Activated B cell treated with CpG ODN at 0.5 μM for 24 hours (primary cell): ENCODE results near the gene DPP10. TPM values are rescaled to one million over a fixed set of nuclear protein-coding genes. Genes with fewer than 3 reads are reported as not detected.

Experiments
- ATAC-seq: fragments of 200-7000 bp; cut with Tn5 transposase; one replicate; pipeline ENCODE4 v1.10.0; 2021; ENCODE audit warnings: low read depth, mild to moderate bottlenecking, moderate library complexity
- CTCF ChIA-PET: fragments of 350-600 bp; sonication (Branson Sonifier 250); formaldehyde crosslinking; loops from one replicate; lab custom pipeline; 2021; ENCODE audit warnings: antibody characterized with exemption; lab: Charles Lee
- POLR2A ChIA-PET: fragments of 350-600 bp; sonication (Branson Sonifier 250); formaldehyde crosslinking; loops from one replicate; lab custom pipeline; 2021; ENCODE audit warnings: antibody characterized with exemption; lab: Charles Lee
- DNase-seq: peaks from one replicate; pipeline ENCODE4 v3.0.0; 2022
- H3K27ac Mint-ChIP-seq: one replicate; pipeline ENCODE4 v1.8.0; 2020; ENCODE audit warnings: mixed read lengths
- H3K27me3 Mint-ChIP-seq: one replicate; pipeline ENCODE4 v1.8.0; 2021; ENCODE audit warnings: mixed read lengths
- H3K36me3 Mint-ChIP-seq: one replicate; pipeline ENCODE4 v1.8.0; 2021; ENCODE audit warnings: low read depth, mixed read lengths
- H3K4me1 Mint-ChIP-seq: one replicate; pipeline ENCODE4 v1.8.0; 2021; ENCODE audit warnings: mixed read lengths
- H3K4me3 Mint-ChIP-seq: one replicate; pipeline ENCODE4 v1.8.0; 2020; ENCODE audit warnings: mild to moderate bottlenecking, mixed read lengths
- H3K9me3 Mint-ChIP-seq: one replicate; pipeline ENCODE4 v1.8.0; 2020; ENCODE audit warnings: mixed read lengths
- intact Hi-C: fragments of 100-400 bp; cut with micrococcal nuclease; formaldehyde crosslinking; loops from one replicate; pipeline ENCODE4 v1.15.1; 2024
- total RNA-seq: library from RNA; stranded (reverse); gene quantifications from 2 replicates; pipeline ENCODE4 v1.2.3, GENCODE V29; 2022
- TF ChIP-seq, protein P1 (sequence below): fragments of 200-600 bp; IDR thresholded peaks from one replicate; pipeline ENCODE4 v1.8.0; 2022; ENCODE audit warnings: antibody characterized with exemption, mild to moderate bottlenecking

Gene DPP10
- total RNA-seq, 1 donor from 2014 or later, result not detected

DNA sequence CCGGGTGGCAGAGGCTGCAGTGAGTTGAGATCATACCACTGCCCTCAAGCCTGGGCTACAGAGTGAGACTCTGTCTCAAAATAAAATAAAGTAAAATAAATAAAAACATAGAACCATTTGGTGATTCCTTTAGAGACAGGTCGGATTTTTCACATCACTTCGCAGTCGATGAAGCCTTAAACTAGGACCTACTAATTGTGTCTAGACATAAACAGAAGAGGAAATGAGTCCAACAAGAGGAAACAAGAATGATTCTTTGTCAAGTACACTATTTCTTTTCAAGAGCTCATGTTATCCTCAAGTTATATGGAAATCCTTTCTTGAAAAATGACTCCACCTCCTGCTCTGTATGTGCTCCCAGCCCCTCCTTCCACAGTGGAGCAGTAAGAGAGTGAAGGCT lies 758.9 kb downstream of the DPP10 start:
- Mint-ChIP-seq H3K9me3 (no peaks in the 10 kb centered on the region), H3K27ac (no peak overlapping the region), H3K36me3 (no peaks in the 10 kb centered on the region), H3K4me3 (no peak overlapping the region), H3K27me3 (no peaks in the 10 kb centered on the region), H3K4me1 (no peaks in the 10 kb centered on the region)
- CTCF ChIA-PET, result no interaction called here
- POLR2A ChIA-PET, result no interaction called here
- DNase-seq (no peak), ATAC-seq (no peak)
- intact Hi-C loops, result no loop called here
- TF ChIP-seq, protein P1, sequence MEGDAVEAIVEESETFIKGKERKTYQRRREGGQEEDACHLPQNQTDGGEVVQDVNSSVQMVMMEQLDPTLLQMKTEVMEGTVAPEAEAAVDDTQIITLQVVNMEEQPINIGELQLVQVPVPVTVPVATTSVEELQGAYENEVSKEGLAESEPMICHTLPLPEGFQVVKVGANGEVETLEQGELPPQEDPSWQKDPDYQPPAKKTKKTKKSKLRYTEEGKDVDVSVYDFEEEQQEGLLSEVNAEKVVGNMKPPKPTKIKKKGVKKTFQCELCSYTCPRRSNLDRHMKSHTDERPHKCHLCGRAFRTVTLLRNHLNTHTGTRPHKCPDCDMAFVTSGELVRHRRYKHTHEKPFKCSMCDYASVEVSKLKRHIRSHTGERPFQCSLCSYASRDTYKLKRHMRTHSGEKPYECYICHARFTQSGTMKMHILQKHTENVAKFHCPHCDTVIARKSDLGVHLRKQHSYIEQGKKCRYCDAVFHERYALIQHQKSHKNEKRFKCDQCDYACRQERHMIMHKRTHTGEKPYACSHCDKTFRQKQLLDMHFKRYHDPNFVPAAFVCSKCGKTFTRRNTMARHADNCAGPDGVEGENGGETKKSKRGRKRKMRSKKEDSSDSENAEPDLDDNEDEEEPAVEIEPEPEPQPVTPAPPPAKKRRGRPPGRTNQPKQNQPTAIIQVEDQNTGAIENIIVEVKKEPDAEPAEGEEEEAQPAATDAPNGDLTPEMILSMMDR, result no peak

GRCh38 chr2:115208493-115209164 lies 766.2 kb downstream of the DPP10 start:
- Mint-ChIP-seq H3K4me3 (no peak overlapping the region), H3K27me3 (no peaks in the 10 kb centered on the region), H3K27ac (no peak overlapping the region), H3K9me3 (no peaks in the 10 kb centered on the region), H3K4me1 (no peaks in the 10 kb centered on the region), H3K36me3 (no peaks in the 10 kb centered on the region)
- TF ChIP-seq, protein P1, result no peak
- intact Hi-C loops, result no loop called here
- ATAC-seq, result no peak
- DNase-seq, result no peak
- CTCF ChIA-PET, result no interaction called here
- POLR2A ChIA-PET, result no interaction called here

- intact Hi-C loops, result no loop called here
- Mint-ChIP-seq H3K4me3 (no peak overlapping the region), H3K9me3 (peaks cover 3% of the 10 kb centered on the region), H3K36me3 (no peaks in the 10 kb centered on the region), H3K4me1 (no peaks in the 10 kb centered on the region), H3K27me3 (no peaks in the 10 kb centered on the region), H3K27ac (no peak overlapping the region)
- TF ChIP-seq, protein P1, result no peak
- DNase-seq (no peak), ATAC-seq (no peak)
- ChIA-PET CTCF (no interaction called here), POLR2A (no interaction called here)
Observed at GRCh38 chr2:115214050-115214449, 771.6 kb downstream of the DPP10 start.

GRCh38 chr2:115219296-115219695 lies 776.9 kb downstream of the DPP10 start:
- TF ChIP-seq, protein P1, result no peak
- Mint-ChIP-seq H3K4me1 (no peaks in the 10 kb centered on the region), H3K9me3 (peaks cover 9% of the 10 kb centered on the region), H3K36me3 (no peaks in the 10 kb centered on the region), H3K27ac (no peak overlapping the region), H3K27me3 (no peaks in the 10 kb centered on the region), H3K4me3 (no peak overlapping the region)
- DNase-seq (no peak), ATAC-seq (no peak)
- intact Hi-C loops, result no loop called here
- ChIA-PET POLR2A (no interaction called here), CTCF (no interaction called here)

GRCh38 chr2:115234186-115234585 lies 791.7 kb downstream of the DPP10 start:
- intact Hi-C loops, result no loop called here
- no peaks in the 10 kb centered on the region for H3K36me3 Mint-ChIP-seq
- no peak for ATAC-seq
- no peak for DNase-seq
- no peak overlapping the region for H3K27ac Mint-ChIP-seq
- no peaks in the 10 kb centered on the region for H3K27me3 Mint-ChIP-seq
- TF ChIP-seq, protein P1, result no peak
- CTCF ChIA-PET, result no interaction called here
- POLR2A ChIA-PET, result no interaction called here
- no peaks in the 10 kb centered on the region for H3K4me1 Mint-ChIP-seq
- no peak overlapping the region for H3K4me3 Mint-ChIP-seq
- H3K9me3 Mint-ChIP-seq, result no peaks in the 10 kb centered on the region
